SK-N-SH (cell line): ENCODE results near the gene NBEA. TPM values are rescaled to one million over a fixed set of nuclear protein-coding genes. Genes with fewer than 3 reads are reported as not detected.
A peak's percentile ranks its signal among the peaks of the same experiment; 100 is the strongest.

Experiments used
- CTCF ChIA-PET: fragments of 300-600, 350-600 bp; formaldehyde crosslinking; extraction: SDS; loops from one replicate; lab custom pipeline; 2021; lab: Yijun Ruan, JAX
- POLR2A ChIA-PET: fragments of 350-600 bp; sonication (Branson Sonifier 250); formaldehyde crosslinking; extraction: SDS; loops from one replicate; lab custom pipeline; 2020; ENCODE audit warnings: antibody characterized with exemption, inconsistent platforms; lab: Yijun Ruan, JAX
- DNase-seq: peaks from one replicate; pipeline ENCODE4 v3.0.0; 2012
- H2AFZ ChIP-seq: fragments of 200-600 bp; sonication (generic); 2 replicates; pipeline ENCODE4 v1.8.1; 2016; ENCODE audit warnings: antibody characterized with exemption, mild to moderate bottlenecking, low read depth
- H3F3A ChIP-seq: fragments of 200-600 bp; sonication (generic); replicated peaks from 2 replicates; pipeline ENCODE3; 2016; ENCODE audit warnings: antibody characterized with exemption, mild to moderate bottlenecking; ENCODE audit not compliant: insufficient read depth
- H3K27ac ChIP-seq, 2 experiments: fragments of 200-500 bp in 1 of 2; fragments of 200-600 bp in 1 of 2; sonication (Bioruptor generic) in 1 of 2; sonication (generic), shearing (Covaris generic) in 1 of 2; 2 replicates each; pipeline versions ENCODE4 v1.5.1 to v1.6.1; 2014 to 2016; ENCODE audit warnings: low read depth in 2 of 2, inconsistent platforms in 1 of 2, low read length in 1 of 2, mild to moderate bottlenecking in 1 of 2, mixed read lengths in 1 of 2
- H3K27me3 ChIP-seq: fragments of 200-600 bp; sonication (generic), shearing (Covaris generic); 2 replicates; pipeline ENCODE4 v1.6.1; 2016; ENCODE audit warnings: mixed run types; ENCODE audit not compliant: insufficient read depth
- H3K36me3 ChIP-seq, 2 experiments: fragments of 200-500 bp in 1 of 2; fragments of 200-600 bp in 1 of 2; sonication (Bioruptor generic) in 1 of 2; sonication (generic) in 1 of 2; replicated peaks in 1 of 2; 2 replicates each; pipeline versions ENCODE3 to v1.5.1; 2014 to 2016; ENCODE audit warnings: low read length in 1 of 2, mild to moderate bottlenecking in 1 of 2; ENCODE audit not compliant: insufficient read depth in 2 of 2, control insufficient read depth in 1 of 2
- H3K4me1 ChIP-seq, 2 experiments: fragments of 200-500 bp in 1 of 2; fragments of 200-600 bp in 1 of 2; sonication (Bioruptor generic) in 1 of 2; sonication (generic), shearing (Covaris generic) in 1 of 2; 2 replicates each; pipeline versions ENCODE4 v1.5.1 to v1.6.1; 2014 to 2016; ENCODE audit warnings: low read depth in 1 of 2, low read length in 1 of 2, mixed run types in 1 of 2; ENCODE audit not compliant: insufficient read depth in 2 of 2, control insufficient read depth in 1 of 2
- H3K4me2 ChIP-seq: fragments of 200-600 bp; sonication (generic), shearing (Covaris generic); 2 replicates; pipeline ENCODE4 v1.6.1; 2017; ENCODE audit warnings: mixed run types
- H3K4me3 ChIP-seq, 2 experiments: fragments of 200-500 bp in 1 of 2; fragments of 200-600 bp in 1 of 2; sonication (Bioruptor generic) in 1 of 2; sonication (generic), shearing (Covaris generic) in 1 of 2; 2 replicates each; pipeline versions ENCODE4 v1.5.1 to v1.8.1; 2014 to 2016; ENCODE audit warnings: low read depth in 2 of 2, inconsistent platforms in 1 of 2, low read length in 1 of 2, mild to moderate bottlenecking in 1 of 2, mixed read lengths in 1 of 2, moderate library complexity in 1 of 2
- H3K79me2 ChIP-seq: fragments of 200-600 bp; sonication (generic); 2 replicates; pipeline ENCODE4 v1.8.1; 2017; ENCODE audit warnings: mild to moderate bottlenecking; ENCODE audit not compliant: insufficient read depth
- H3K9ac ChIP-seq: fragments of 200-600 bp; sonication (generic); 2 replicates; pipeline ENCODE4 v1.6.1; 2017; ENCODE audit warnings: mixed run types
- H3K9me2 ChIP-seq: fragments of 200-600 bp; sonication (generic); 2 replicates; pipeline ENCODE4 v1.6.1; 2017; ENCODE audit warnings: mixed run types
- H3K9me3 ChIP-seq: fragments of 200-600 bp; sonication (generic); 2 replicates; pipeline ENCODE4 v1.6.1; 2017; ENCODE audit warnings: mixed run types, mild to moderate bottlenecking, moderate library complexity
- H4K20me1 ChIP-seq: fragments of 200-600 bp; sonication (generic); 2 replicates; pipeline ENCODE4 v1.6.1; 2017; ENCODE audit warnings: mild to moderate bottlenecking, mixed run types; ENCODE audit not compliant: insufficient read depth
- CHD2 ChIP-seq: fragments of 150-350 bp; IDR thresholded peaks from 2 replicates; pipeline ENCODE4 v1.6.1; 2018; ENCODE audit warnings: low read length; ENCODE audit not compliant: partially characterized antibody
- ELF1 ChIP-seq: IDR thresholded peaks from 2 replicates; pipeline ENCODE4 v1.4.0; 2012
- EP300 ChIP-seq, 2 experiments: IDR thresholded peaks; 2 replicates each; pipeline versions ENCODE4 v1.4.0 to v1.6.1; 2012; ENCODE audit warnings: borderline replicate concordance in 1 of 2, low read depth in 1 of 2, low read length in 1 of 2
- EZH2phosphoT487 ChIP-seq: fragments of 200-600 bp; sonication (generic); IDR thresholded peaks from 2 replicates; pipeline ENCODE4 v1.6.1; 2017; ENCODE audit warnings: low read depth, mixed run types, mild to moderate bottlenecking, antibody characterized with exemption, moderate library complexity, borderline replicate concordance
- FOXJ3 ChIP-seq: sonication (generic); formaldehyde crosslinking; IDR thresholded peaks from 2 replicates; pipeline ENCODE4 v1.5.1; 2020; ENCODE audit warnings: mild to moderate bottlenecking, missing genetic modification reagents
- FOXM1 ChIP-seq: IDR thresholded peaks from 2 replicates; pipeline ENCODE4 v1.4.0; 2012; ENCODE audit warnings: low read depth, mild to moderate bottlenecking
- GABPA ChIP-seq: IDR thresholded peaks from 2 replicates; pipeline ENCODE4 v1.4.0; 2012; ENCODE audit warnings: low read depth, mild to moderate bottlenecking
- GATA2 ChIP-seq: sonication (generic); formaldehyde crosslinking; IDR thresholded peaks from 2 replicates; pipeline ENCODE4 v1.5.0; 2020; ENCODE audit warnings: mild to moderate bottlenecking, missing genetic modification reagents
- JUND ChIP-seq: IDR thresholded peaks from 2 replicates; pipeline ENCODE4 v1.4.0; 2012
- MXI1 ChIP-seq: IDR thresholded peaks from 2 replicates; pipeline ENCODE4 v1.6.1; 2012; ENCODE audit warnings: mild to moderate bottlenecking, low read depth, low read length, improper control_type of control experiment
- POLR2AphosphoS5 ChIP-seq: IDR thresholded peaks from 2 replicates; pipeline ENCODE4 v1.6.1; 2012; ENCODE audit warnings: low read depth, low read length
- RAD21 ChIP-seq: IDR thresholded peaks from 2 replicates; pipeline ENCODE4 v1.6.1; 2012; ENCODE audit warnings: mild to moderate bottlenecking, low read length
- RFX5 ChIP-seq: IDR thresholded peaks from 2 replicates; pipeline ENCODE4 v1.6.1; 2012; ENCODE audit warnings: mild to moderate bottlenecking, improper control_type of control experiment, low read length
- RXRA ChIP-seq: IDR thresholded peaks from 2 replicates; pipeline ENCODE4 v1.4.0; 2012; ENCODE audit warnings: low read depth, mild to moderate bottlenecking, borderline replicate concordance
- SIN3A ChIP-seq: IDR thresholded peaks from 2 replicates; pipeline ENCODE4 v1.6.1; 2012; ENCODE audit warnings: low read depth, mild to moderate bottlenecking, low read length, moderate library complexity, borderline replicate concordance
- TAF1 ChIP-seq: IDR thresholded peaks from 2 replicates; pipeline ENCODE4 v1.6.1; 2012; ENCODE audit warnings: low read depth, mild to moderate bottlenecking, low read length, moderate library complexity, borderline replicate concordance
- YY1 ChIP-seq: IDR thresholded peaks from 2 replicates; pipeline ENCODE4 v1.4.0; 2012; ENCODE audit warnings: low read depth, mild to moderate bottlenecking
- WGBS: methylation state at CpG from one replicate; pipeline ENCODE4 v1.1.6; 2017; ENCODE audit warnings: low lambda C conversion rate; 5-methylcytosine and 5-hydroxymethylcytosine counted together
- polyA plus RNA-seq, 3 experiments: library from polyadenylated mRNA; depleted of rRNA; stranded (reverse); fragments of >200 nt; gene quantifications; 2 replicates each; pipeline ENCODE4 v1.2.3, GENCODE V29; 2012
- TF ChIP-seq, protein P1 (sequence below): IDR thresholded peaks from 2 replicates; pipeline ENCODE4 v1.4.0; 2012; ENCODE audit warnings: low read depth
- TF ChIP-seq, protein P2 (sequence below): IDR thresholded peaks from 2 replicates; pipeline ENCODE4 v1.4.0; 2012; ENCODE audit warnings: low read depth, borderline replicate concordance
- TF ChIP-seq, protein P3 (sequence below): IDR thresholded peaks from 2 replicates; pipeline ENCODE4 v1.6.1; 2012; ENCODE audit warnings: mild to moderate bottlenecking, low read depth, low read length, moderate library complexity
- TF ChIP-seq, protein P4 (sequence below): IDR thresholded peaks from 2 replicates; pipeline ENCODE4 v1.4.0; 2012; ENCODE audit warnings: low read depth, borderline replicate concordance
- TF ChIP-seq, protein P5 (sequence below): fragments of 200-600 bp; sonication (generic); IDR thresholded peaks from 2 replicates; pipeline ENCODE4 v1.6.1; 2017; ENCODE audit warnings: antibody characterized with exemption, mild to moderate bottlenecking, moderate library complexity

Gene NBEA
- polyA plus RNA-seq, 1 of the 3 experiments (the other 2 are of a cell fraction) = 12.3 TPM

DNA sequence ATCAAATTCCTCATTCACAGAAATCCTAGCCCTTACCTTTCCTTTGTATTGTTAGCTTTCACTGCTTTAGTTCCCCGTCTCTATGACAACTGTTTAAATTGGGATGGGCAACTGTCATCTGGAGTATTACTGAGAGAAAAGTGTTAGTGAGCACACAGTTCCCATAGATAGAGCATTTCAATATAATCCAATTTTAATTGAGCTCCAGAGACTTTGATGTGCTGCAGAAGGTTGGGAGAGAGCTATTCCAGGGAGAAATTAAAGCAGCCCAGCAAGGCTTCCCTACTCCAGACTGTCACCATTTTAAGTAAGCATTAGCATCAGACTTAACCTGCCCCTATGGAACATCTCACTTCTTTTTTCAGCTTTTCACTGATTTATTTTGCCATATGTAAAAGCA, 589.5 kb downstream of the NBEA start:
- CTCF ChIA-PET = interaction anchor here (0.6 to 1.9 kb wide), 11 partner anchors 10 to 288 kb away, joined by 3 to 6 read pairs (median 4); no protein-coding TSS in a partner anchor
- Histone ChIP-seq H3K36me3 (no peaks in the 10 kb centered on the region), H3K27me3 (no peaks in the 10 kb centered on the region), H3K4me3 (no peak overlapping the region), H3K9ac (no peak overlapping the region), H3K4me2 (no peak overlapping the region), H3K9me2 (no peaks in the 10 kb centered on the region), H2AFZ (no peak overlapping the region), H3K9me3 (no peaks in the 10 kb centered on the region), H3K4me1 (peaks cover 0 to 62% of the 10 kb centered on the region in 2 experiments; a peak in 2 of 4 replicates), H3K27ac (peak overlapping the region in 1 of 2 experiments; percentile 96; a peak in 2 of 4 replicates), H3F3A (no peaks in the 10 kb centered on the region), H3K79me2 (no peaks in the 10 kb centered on the region), H4K20me1 (no peaks in the 10 kb centered on the region)
- no peak for TF ChIP-seq YY1
- TF ChIP-seq TAF1 = no peak
- TF ChIP-seq, protein P1, sequence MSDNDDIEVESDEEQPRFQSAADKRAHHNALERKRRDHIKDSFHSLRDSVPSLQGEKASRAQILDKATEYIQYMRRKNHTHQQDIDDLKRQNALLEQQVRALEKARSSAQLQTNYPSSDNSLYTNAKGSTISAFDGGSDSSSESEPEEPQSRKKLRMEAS = no peak
- no peak for TF ChIP-seq CHD2
- no peak for TF ChIP-seq ELF1
- TF ChIP-seq, protein P2, sequence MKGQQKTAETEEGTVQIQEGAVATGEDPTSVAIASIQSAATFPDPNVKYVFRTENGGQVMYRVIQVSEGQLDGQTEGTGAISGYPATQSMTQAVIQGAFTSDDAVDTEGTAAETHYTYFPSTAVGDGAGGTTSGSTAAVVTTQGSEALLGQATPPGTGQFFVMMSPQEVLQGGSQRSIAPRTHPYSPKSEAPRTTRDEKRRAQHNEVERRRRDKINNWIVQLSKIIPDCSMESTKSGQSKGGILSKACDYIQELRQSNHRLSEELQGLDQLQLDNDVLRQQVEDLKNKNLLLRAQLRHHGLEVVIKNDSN = no peak
- TF ChIP-seq FOXJ3 = no peak
- TF ChIP-seq POLR2AphosphoS5 = no peak
- TF ChIP-seq EZH2phosphoT487 = no peak
- no peak for TF ChIP-seq GABPA
- TF ChIP-seq JUND = no peak
- TF ChIP-seq SIN3A = no peak
- peak in 1 of 2 experiments; percentile 36; a peak in 1 of 4 replicates for TF ChIP-seq EP300 (IDR thresholded peaks at IDR 0.05; ENCODE audit: borderline replicate concordance in 1 of 2, low read depth in 1 of 2, low read length in 1 of 2)
- peak; percentile 30; the same call in 1 of the 2 replicates for TF ChIP-seq MXI1
- 0 out of 2 replicates have a peak, but pooled peaks have one; percentile 9 for TF ChIP-seq RAD21
- TF ChIP-seq, protein P3, sequence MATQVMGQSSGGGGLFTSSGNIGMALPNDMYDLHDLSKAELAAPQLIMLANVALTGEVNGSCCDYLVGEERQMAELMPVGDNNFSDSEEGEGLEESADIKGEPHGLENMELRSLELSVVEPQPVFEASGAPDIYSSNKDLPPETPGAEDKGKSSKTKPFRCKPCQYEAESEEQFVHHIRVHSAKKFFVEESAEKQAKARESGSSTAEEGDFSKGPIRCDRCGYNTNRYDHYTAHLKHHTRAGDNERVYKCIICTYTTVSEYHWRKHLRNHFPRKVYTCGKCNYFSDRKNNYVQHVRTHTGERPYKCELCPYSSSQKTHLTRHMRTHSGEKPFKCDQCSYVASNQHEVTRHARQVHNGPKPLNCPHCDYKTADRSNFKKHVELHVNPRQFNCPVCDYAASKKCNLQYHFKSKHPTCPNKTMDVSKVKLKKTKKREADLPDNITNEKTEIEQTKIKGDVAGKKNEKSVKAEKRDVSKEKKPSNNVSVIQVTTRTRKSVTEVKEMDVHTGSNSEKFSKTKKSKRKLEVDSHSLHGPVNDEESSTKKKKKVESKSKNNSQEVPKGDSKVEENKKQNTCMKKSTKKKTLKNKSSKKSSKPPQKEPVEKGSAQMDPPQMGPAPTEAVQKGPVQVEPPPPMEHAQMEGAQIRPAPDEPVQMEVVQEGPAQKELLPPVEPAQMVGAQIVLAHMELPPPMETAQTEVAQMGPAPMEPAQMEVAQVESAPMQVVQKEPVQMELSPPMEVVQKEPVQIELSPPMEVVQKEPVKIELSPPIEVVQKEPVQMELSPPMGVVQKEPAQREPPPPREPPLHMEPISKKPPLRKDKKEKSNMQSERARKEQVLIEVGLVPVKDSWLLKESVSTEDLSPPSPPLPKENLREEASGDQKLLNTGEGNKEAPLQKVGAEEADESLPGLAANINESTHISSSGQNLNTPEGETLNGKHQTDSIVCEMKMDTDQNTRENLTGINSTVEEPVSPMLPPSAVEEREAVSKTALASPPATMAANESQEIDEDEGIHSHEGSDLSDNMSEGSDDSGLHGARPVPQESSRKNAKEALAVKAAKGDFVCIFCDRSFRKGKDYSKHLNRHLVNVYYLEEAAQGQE = no peak
- TF ChIP-seq RXRA = no peak
- TF ChIP-seq RFX5 = no peak
- TF ChIP-seq FOXM1 = no peak
- TF ChIP-seq GATA2 (CRISPR knock-in tag) = no peak
- TF ChIP-seq, protein P4, sequence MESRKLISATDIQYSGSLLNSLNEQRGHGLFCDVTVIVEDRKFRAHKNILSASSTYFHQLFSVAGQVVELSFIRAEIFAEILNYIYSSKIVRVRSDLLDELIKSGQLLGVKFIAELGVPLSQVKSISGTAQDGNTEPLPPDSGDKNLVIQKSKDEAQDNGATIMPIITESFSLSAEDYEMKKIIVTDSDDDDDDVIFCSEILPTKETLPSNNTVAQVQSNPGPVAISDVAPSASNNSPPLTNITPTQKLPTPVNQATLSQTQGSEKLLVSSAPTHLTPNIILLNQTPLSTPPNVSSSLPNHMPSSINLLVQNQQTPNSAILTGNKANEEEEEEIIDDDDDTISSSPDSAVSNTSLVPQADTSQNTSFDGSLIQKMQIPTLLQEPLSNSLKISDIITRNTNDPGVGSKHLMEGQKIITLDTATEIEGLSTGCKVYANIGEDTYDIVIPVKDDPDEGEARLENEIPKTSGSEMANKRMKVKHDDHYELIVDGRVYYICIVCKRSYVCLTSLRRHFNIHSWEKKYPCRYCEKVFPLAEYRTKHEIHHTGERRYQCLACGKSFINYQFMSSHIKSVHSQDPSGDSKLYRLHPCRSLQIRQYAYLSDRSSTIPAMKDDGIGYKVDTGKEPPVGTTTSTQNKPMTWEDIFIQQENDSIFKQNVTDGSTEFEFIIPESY = no peak
- TF ChIP-seq, protein P5, sequence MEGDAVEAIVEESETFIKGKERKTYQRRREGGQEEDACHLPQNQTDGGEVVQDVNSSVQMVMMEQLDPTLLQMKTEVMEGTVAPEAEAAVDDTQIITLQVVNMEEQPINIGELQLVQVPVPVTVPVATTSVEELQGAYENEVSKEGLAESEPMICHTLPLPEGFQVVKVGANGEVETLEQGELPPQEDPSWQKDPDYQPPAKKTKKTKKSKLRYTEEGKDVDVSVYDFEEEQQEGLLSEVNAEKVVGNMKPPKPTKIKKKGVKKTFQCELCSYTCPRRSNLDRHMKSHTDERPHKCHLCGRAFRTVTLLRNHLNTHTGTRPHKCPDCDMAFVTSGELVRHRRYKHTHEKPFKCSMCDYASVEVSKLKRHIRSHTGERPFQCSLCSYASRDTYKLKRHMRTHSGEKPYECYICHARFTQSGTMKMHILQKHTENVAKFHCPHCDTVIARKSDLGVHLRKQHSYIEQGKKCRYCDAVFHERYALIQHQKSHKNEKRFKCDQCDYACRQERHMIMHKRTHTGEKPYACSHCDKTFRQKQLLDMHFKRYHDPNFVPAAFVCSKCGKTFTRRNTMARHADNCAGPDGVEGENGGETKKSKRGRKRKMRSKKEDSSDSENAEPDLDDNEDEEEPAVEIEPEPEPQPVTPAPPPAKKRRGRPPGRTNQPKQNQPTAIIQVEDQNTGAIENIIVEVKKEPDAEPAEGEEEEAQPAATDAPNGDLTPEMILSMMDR = no peak
- POLR2A ChIA-PET = interaction anchor here (2.2 to 2.4 kb wide), 2 partner anchors 53 to 55 kb away, joined by 6 to 11 read pairs; partner anchors contain the start of gene MAB21L1
- WGBS = 77% methylated on average over 1 of the region's 1 CpG
- DNase-seq = peak; percentile 24
